ENCODE data around the gene ZSWIM5.
"Not testable (repeated sequence)": the region's sequence is repeated elsewhere in the genome, so short reads cannot be mapped to it uniquely, and the experiment has no call there.

The ZSWIM5 gene

GRCh38 chr1:45146833-45147232, 59.6 kb downstream of the ZSWIM5 start:
- no peak for DNase-seq (ENCODE audit: low read depth)

DNA sequence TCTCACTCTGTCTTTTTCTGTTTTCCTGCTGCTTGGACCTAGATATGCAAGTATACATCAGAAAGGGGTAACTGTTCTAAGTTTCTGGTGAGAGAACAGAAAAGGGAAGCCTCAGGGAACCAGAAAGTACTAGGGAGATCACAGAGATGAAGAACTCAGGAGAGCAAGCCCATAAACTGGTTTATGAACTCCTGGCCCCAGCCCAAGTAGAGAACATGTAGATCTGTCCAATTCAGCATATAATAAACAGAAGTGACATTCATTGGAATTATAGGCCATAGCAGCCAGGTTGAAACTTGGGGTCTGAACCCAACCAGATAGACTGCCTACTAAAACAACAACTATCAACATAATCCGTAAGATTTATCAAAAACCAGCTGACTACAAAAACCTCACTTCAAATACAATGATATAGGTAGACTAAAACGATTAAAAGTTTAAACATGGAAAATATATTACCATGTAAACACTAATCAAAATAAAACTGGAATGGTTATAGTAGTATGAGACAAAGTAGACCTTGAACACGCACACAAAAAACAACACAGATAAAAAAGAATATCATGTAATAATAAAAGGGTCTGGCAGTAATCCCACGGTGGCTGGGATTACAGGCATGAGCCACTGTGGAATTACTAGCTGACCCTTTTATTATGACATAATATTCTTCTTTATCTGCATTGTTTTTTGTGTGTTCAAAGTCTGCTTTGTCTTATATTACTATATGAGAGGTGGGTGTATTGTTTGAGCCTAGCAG, 65.0 kb downstream of the ZSWIM5 start:
- DNase-seq (ENCODE audit: low read depth): no peak

DNA sequence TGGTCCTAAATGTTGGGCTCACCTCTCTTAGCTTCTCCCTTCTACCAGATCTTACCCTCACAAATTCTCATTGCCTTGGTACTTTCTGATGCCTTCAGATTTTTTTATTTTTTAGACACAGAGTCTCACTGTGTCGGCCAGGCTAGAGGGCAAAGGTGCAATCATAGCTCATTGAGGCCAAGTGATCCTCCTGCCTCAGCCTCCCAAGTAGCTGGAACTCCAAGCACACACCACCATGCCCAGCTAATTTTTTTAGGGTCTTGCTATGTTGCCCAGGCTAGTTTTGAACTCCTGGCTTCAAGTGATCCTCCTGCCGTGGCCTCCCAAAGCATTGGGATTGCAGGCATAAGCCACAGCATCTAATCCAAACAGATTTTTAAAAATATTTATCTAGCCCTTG, 69.4 kb downstream of the ZSWIM5 start:
- DNase-seq (ENCODE audit: low read depth): no peak

- DNase-seq (ENCODE audit: low read depth): no peak
Measured at GRCh38 chr1:45135316-45135715, 71.1 kb downstream of the ZSWIM5 start.

DNA sequence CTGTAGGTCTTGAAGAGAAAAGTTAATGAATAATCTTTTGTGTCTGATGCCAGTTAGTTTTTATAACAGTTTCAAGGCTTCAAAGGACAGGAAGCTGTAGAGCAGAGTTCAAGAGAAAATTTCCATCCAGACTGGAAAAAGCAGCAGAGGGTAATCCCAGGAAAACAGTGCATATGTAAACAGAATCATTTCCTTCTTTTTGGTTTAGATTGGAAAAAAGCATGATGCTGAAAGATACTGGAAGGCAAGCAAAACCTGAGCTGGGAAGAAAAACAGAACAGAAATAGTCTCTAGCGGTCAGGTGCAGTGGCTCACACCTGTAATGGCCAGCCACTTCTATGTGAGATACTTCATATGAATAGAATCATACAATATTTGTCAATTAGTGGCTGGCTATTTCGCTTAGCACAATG, 71.9 kb downstream of the ZSWIM5 start:
- no peak for DNase-seq (ENCODE audit: low read depth)

DNA sequence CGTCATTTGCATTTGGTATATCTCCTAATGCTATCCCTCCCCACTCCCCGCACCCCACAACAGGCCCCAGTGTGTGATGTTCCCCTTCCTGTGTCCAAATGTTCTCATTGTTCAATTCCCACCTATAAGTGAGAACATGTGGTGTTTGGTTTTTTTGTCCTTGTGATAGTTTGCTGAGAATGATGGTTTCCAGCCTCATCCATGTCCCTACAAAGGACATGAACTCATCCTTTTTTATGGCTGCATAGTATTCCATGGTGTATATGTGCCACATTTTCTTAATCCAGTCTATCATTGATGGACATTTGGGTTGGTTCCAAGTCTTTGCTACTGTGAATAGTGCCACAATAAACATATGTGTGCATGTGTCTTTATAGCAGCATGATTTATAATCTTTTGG, 73.7 kb downstream of the ZSWIM5 start:
- not testable (repeated sequence) for DNase-seq (ENCODE audit: low read depth)

- DNase-seq (ENCODE audit: low read depth): no peak
Measured at GRCh38 chr1:45123358-45123757, 83.0 kb downstream of the ZSWIM5 start.

DNA sequence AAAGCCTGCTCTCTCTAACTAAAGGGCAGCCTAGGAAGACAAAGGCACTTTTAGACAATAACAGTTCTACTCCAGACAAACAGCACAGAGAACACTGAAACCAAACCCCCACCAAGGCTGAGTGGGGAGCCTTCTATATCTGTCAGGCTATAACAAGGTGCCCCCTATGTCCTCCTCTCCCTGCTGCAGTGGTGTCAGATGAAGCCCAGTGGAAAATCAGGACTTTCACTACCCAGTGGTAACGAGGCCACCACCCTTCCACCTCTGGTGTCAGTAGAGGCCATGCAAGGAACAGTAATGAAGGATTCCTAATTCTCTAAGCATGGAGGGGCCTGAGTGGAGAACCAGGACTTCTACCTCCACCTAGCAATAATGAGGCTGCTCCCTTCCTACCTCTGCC, 83.7 kb downstream of the ZSWIM5 start:
- DNase-seq (ENCODE audit: low read depth): no peak

- no peak for DNase-seq (ENCODE audit: low read depth)
Measured at GRCh38 chr1:45117766-45118165, 88.6 kb downstream of the ZSWIM5 start.

GRCh38 chr1:45116820-45117219, 89.6 kb downstream of the ZSWIM5 start:
- no peak for DNase-seq (ENCODE audit: low read depth)

DNA sequence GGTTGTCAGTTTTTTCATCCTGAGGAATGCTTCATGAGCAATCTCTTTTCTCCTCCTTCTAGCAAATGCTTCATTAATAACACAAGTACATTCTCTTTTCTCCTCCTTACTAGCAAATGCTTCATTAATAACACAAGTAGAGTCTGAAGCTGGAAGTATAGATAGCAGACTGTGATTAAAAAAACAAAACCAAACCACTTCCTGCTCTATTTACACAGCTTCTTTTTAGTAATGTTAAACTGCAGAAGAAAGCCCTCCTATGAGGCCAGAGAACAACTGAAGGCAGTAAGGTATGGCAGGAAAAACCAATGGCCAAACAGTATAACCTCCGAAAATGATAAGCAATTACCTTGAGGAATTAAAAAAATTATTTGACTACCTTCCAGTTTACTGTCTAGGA, 90.1 kb downstream of the ZSWIM5 start:
- no peak for DNase-seq (ENCODE audit: low read depth)

GRCh38 chr1:45115198-45115597, 91.2 kb downstream of the ZSWIM5 start:
- DNase-seq (ENCODE audit: low read depth): not testable (repeated sequence)

GRCh38 chr1:45112661-45113060, 93.7 kb downstream of the ZSWIM5 start:
- DNase-seq (ENCODE audit: low read depth): no peak

- DNase-seq (ENCODE audit: low read depth): no peak
Measured at GRCh38 chr1:45111239-45111638, 95.2 kb downstream of the ZSWIM5 start.

- no peak for DNase-seq (ENCODE audit: low read depth)
Measured at GRCh38 chr1:45107782-45108181, 98.6 kb downstream of the ZSWIM5 start.

DNA sequence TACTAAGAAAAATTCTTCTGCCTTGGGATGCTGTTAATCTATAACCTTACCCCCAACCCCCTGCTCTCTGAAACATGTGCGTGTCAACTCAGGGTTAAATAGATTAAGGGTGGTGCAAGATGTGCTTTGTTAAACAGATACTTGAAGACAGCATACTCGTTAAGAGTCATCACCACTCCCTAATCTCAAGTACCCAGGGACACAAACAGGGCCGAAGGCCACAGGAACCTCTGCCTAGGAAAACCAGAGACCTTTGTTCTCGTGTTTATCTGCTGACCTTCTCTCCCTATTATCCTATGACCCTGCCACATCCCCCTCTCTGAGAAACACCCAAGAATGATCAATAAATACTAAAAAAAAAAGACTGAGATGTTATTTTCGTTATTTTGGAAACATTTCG, 99.5 kb downstream of the ZSWIM5 start:
- not testable (repeated sequence) for DNase-seq (ENCODE audit: low read depth)

GRCh38 chr1:45106156-45106545, 100.3 kb downstream of the ZSWIM5 start:
- not testable (repeated sequence) for DNase-seq (ENCODE audit: low read depth)

DNA sequence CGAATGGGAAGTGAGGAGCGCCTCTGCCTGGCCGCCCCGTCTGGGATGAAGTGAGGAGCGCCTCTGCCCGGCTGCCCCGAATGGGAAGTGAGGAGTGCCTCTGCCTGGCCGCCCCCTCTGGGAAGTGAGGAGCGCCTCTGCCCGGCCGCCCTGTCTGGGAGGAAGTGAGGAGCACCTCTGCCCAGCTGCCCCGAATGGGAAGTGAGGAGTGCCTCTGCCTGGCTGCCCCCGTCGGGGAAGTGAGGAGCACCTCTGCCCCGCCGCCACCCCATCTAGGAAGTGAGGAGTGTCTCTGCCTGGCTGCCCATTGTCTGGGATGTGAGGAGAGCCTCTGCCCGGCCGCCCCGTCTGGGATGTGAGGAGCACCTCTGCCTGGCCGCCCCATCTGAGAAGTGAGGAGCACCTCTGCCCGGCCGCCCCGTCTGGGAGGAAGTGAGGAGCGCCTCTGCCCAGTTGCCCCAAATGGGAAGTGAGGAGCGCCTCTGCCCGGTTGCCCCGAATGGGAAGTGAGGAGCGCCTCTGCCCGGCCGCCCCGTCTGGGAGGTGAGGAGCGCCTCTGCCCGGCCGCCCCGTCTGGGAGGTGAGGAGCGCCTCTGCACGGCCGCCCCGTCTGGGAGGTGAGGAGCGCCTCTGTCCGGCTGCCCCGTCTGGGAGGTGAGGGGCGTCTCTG, 100.8 kb downstream of the ZSWIM5 start:
- DNase-seq (ENCODE audit: low read depth): not testable (repeated sequence)

DNA sequence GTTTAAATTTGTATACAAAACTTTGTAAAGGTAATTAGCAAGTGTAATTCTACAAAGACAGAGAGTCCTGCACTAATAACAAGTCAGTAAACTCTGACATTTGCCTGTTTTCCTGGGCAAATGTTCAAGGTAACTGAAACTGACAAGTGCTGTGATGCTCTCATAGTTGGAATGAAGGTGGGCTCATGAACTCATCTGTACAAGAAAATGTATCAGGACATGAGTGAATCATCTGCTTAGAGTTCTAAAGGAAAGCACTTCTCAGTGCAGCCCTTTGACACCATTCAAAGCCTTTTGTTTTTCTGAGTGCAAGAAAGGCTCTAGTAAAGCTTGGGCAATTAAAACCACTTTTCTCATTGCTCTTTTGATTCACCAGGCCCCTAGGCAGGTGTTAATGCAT, 102.9 kb downstream of the ZSWIM5 start:
- no peak for DNase-seq (ENCODE audit: low read depth)

- no peak for DNase-seq (ENCODE audit: low read depth)
Measured at GRCh38 chr1:45101947-45102346, 104.5 kb downstream of the ZSWIM5 start.

GRCh38 chr1:45101528-45101927, 104.9 kb downstream of the ZSWIM5 start:
- DNase-seq (ENCODE audit: low read depth): not testable (repeated sequence)

- DNase-seq (ENCODE audit: low read depth): no peak
Measured at GRCh38 chr1:45097944-45098343, 108.5 kb downstream of the ZSWIM5 start.

- no peak for DNase-seq (ENCODE audit: low read depth)
Measured at GRCh38 chr1:45097079-45097478, 109.3 kb downstream of the ZSWIM5 start.

DNA sequence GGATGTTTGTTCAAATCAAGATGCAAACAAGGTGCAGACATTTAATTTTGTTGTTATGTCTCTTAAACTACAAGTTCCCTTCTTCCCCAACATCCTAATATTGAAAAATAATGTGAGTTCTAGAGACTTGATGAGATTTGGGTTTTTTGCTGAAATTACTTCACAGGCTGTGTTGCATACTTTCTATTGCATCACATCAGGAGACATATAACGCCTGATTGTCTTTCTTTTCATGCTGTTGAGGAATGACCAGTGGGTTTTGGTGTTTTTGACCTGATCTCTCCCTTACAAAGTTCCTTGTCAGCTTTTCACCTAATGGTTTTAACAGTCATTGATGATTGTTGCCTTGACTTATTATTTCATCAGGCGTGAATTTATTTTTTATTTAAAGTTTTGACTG, 111.0 kb downstream of the ZSWIM5 start:
- DNase-seq (ENCODE audit: low read depth): no peak
